Right lobe of liver (tissue), 4 donors: ENCODE measurements around the gene TRIM66.

Experiments used
- CTCF ChIP-seq, 4 donors: fragments of 200-600 bp in 3 of 4; fragments of 450-650 bp in 1 of 4; IDR thresholded peaks; one replicate each; pipeline versions ENCODE4 v1.5.1 to v1.8.0; 2016 to 2022; ENCODE audit warnings: antibody characterized with exemption in 4 of 4, mild to moderate bottlenecking in 2 of 4
- POLR2A ChIP-seq: fragments of 450-650 bp; IDR thresholded peaks from one replicate; pipeline ENCODE4 v1.6.1; 2017; ENCODE audit warnings: antibody characterized with exemption, mild to moderate bottlenecking
- donor health status: DM: no; HTN: no; CAD: no.
- donor health status: DM: no; HTN: no; CAD: no.
- donor health status: DM: no; HTN: yes; CAD: no.

DNA sequence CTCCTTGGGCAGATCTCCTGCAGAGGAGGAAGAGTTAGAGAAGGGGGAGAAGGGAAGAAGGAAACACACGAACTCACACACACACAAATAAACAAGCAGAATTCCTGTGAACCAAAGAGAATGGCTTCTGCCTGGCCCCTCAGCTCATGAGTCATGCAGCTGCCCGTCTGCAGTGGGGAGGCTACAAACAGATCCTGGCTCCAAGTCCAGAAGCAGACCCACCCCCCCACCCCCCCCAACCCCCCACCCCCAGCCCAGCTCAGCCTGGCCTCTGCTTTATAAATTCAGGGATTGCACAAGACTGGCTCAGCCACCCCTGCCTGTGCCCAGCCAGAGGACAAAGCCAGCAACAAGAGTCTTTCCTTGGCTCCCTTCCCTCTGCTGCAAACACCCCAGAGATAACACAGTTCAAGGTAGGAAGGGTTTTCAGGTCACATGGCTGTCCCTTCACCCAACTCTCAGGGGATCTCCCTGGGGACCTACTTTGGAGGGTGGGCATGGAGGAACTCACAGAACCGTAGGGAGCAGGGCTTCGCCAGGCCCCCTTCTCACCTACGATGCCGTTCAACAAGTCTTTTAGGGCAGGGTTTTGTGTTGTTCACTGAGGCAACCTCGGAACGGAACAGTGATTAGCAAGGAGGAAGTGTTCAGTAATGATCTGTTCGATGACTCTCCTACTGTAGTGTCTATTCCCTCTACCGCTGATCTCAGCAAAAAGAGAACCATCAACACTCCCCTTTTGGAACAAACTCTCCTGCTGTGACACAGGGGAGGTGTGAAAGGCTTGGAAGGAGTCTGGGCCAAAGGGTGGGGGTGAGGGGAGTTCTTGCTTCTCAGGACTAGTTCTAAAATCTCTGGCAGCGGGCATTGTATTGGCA is 35.6 kb upstream of the TRIM66 start:
- TF ChIP-seq CTCF (IDR thresholded peaks at IDR 0.05) = no peak
- no peak for TF ChIP-seq POLR2A
